ENCODE results near the gene SLC26A1. TPM values are rescaled to one million over a fixed set of nuclear protein-coding genes. Genes with fewer than 3 reads are reported as not detected.
A peak's percentile ranks its signal among the peaks of the same experiment; 100 is the strongest.

SLC26A1 gene
- total RNA-seq, 4 donors from 2014 or later, result 0.16 TPM; not detected in 3

GRCh38 chr4:959338-960139 lies 33.7 kb downstream of the SLC26A1 start:
- no peaks in the 10 kb centered on the region for H3K4me1 ChIP-seq
- no peak overlapping the region for H3K27ac ChIP-seq
- TF ChIP-seq CTCF (IDR thresholded peaks at IDR 0.05 in 4 of 5, conservative IDR thresholded peaks at IDR 0.05 in 1 of 5), result no peak
- no peaks in the 10 kb centered on the region for H3K27me3 ChIP-seq
- H3K36me3 ChIP-seq, result peaks cover 0 to 15% of the 10 kb centered on the region in 2 donors
- no peak overlapping the region for H3K4me3 ChIP-seq
- DNase-seq, result peak in 1 of 2 donors; percentile 8
- intact Hi-C loops (cut with DNase I; ENCODE audit: low total_unique reads) (no loop called here), in situ Hi-C loops (cut with MboI; ENCODE audit: low sequenced_read_pairs in 4 of 4) (no loop called here)
- ATAC-seq, result no peak
- H3K9me3 ChIP-seq, result no peaks in the 10 kb centered on the region

DNA sequence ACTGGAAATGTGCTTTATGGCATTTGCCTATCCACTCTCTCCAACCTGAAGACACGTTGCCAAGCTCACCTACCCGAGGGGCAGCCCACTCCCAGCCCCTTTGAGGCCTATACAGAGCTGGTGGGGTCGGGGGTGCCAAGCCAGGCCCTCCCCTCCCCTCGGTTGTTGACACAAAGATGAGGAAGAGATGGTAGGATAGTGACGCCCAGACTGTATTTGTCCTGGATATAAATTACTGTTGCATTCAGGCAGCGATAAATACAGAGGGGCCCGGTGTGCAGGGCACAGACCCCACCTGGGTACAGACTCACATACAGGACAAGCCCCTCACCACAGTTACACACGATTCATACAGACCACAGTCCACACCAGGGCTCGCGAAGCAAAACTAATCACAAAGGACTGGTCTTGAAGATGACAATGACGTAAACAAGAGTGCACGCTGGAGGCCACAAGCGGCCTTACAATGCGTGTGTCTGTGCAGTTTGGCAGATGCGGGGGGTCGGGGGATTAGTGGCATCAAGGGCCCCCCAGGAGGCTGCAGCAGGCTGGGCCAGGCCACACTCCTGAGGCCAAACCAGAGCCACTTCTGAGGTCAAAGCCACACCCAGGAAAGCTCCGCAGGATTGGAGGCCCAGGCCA lies 34.4 kb downstream of the SLC26A1 start:
- intact Hi-C loops (cut with DNase I; ENCODE audit: low total_unique reads), result no loop called here
- Histone ChIP-seq H3K4me3 (no peak overlapping the region), H3K4me1 (no peaks in the 10 kb centered on the region), H3K9me3 (no peaks in the 10 kb centered on the region), H3K27me3 (no peaks in the 10 kb centered on the region), H3K27ac (no peak overlapping the region), H3K36me3 (peaks cover 0 to 15% of the 10 kb centered on the region in 2 donors)
- TF ChIP-seq CTCF (IDR thresholded peaks at IDR 0.05 in 4 of 5, conservative IDR thresholded peaks at IDR 0.05 in 1 of 5) (no peak), POLR2A (IDR thresholded peaks at IDR 0.05) (no peak)
- in situ Hi-C loops (cut with MboI; ENCODE audit: low sequenced_read_pairs in 4 of 4), result no loop called here
- no peak for DNase-seq
- ATAC-seq, result no peak

DNA sequence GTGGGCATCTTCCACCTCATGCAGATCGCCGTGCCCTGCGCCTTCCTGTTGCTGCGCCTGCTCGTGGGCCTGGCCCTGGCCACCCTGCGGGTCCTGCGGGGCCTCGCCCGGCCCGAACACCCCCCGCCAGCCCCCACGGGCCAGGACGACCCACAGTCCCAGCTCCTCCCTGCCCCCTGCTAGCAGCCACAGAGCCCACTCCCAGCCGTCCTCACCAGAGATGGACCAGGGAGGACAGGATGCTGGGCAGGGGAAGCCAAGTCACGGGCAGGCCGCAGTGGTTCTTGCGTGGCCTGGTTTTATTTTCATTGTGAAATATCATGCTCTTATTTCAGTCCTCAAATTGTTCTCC lies 34.9 kb downstream of the SLC26A1 start:
- Histone ChIP-seq H3K4me3 (no peak overlapping the region), H3K9me3 (no peaks in the 10 kb centered on the region), H3K36me3 (peaks cover 0 to 15% of the 10 kb centered on the region in 2 donors), H3K27ac (no peak overlapping the region), H3K27me3 (no peaks in the 10 kb centered on the region), H3K4me1 (no peaks in the 10 kb centered on the region)
- DNase-seq (no peak), ATAC-seq (no peak)
- in situ Hi-C loops (cut with MboI; ENCODE audit: low sequenced_read_pairs in 4 of 4) (no loop called here), intact Hi-C loops (cut with DNase I; ENCODE audit: low total_unique reads) (no loop called here)
- no peak for TF ChIP-seq POLR2A (IDR thresholded peaks at IDR 0.05)

GRCh38 chr4:957581-958313 lies 35.5 kb downstream of the SLC26A1 start:
- ATAC-seq (no peak), DNase-seq (no peak)
- H3K27ac ChIP-seq, result no peak overlapping the region
- in situ Hi-C loops (cut with MboI; ENCODE audit: low sequenced_read_pairs in 4 of 4) (no loop called here), intact Hi-C loops (cut with DNase I; ENCODE audit: low total_unique reads) (no loop called here)
- H3K27me3 ChIP-seq, result no peaks in the 10 kb centered on the region
- peaks cover 0 to 15% of the 10 kb centered on the region in 2 donors for H3K36me3 ChIP-seq
- H3K9me3 ChIP-seq, result no peaks in the 10 kb centered on the region
- H3K4me3 ChIP-seq, result no peak overlapping the region
- no peak for TF ChIP-seq POLR2A (IDR thresholded peaks at IDR 0.05)
- TF ChIP-seq CTCF (IDR thresholded peaks at IDR 0.05 in 4 of 5, conservative IDR thresholded peaks at IDR 0.05 in 1 of 5), result no peak
- H3K4me1 ChIP-seq, result no peaks in the 10 kb centered on the region

GRCh38 chr4:957231-957580 lies 36.0 kb downstream of the SLC26A1 start:
- TF ChIP-seq POLR2A (IDR thresholded peaks at IDR 0.05) (no peak), CTCF (IDR thresholded peaks at IDR 0.05 in 4 of 5, conservative IDR thresholded peaks at IDR 0.05 in 1 of 5) (no peak)
- DNase-seq (no peak), ATAC-seq (no peak)
- in situ Hi-C loops (cut with MboI; ENCODE audit: low sequenced_read_pairs in 4 of 4) (no loop called here), intact Hi-C loops (cut with DNase I; ENCODE audit: low total_unique reads) (no loop called here)
- no peak overlapping the region for H3K27ac ChIP-seq
- H3K4me1 ChIP-seq, result no peaks in the 10 kb centered on the region
- H3K27me3 ChIP-seq, result no peaks in the 10 kb centered on the region
- no peaks in the 10 kb centered on the region for H3K9me3 ChIP-seq
- H3K36me3 ChIP-seq, result peaks cover 0 to 15% of the 10 kb centered on the region in 2 donors
- no peak overlapping the region for H3K4me3 ChIP-seq

Measured in gastrocnemius medialis (tissue), 4 donors.